GM21515 (cell line): ENCODE results near the gene STK10.
"Not testable (repeated sequence)": the region's sequence is repeated elsewhere in the genome, so short reads cannot be mapped to it uniquely, and the experiment has no call there.

ENCODE experiments used
- ATAC-seq: cut with Tn5 transposase; IDR thresholded peaks from one replicate; pipeline ENCODE4 v1.9.1; 2021; ENCODE audit not compliant: unreplicated experiment

STK10 gene

DNA sequence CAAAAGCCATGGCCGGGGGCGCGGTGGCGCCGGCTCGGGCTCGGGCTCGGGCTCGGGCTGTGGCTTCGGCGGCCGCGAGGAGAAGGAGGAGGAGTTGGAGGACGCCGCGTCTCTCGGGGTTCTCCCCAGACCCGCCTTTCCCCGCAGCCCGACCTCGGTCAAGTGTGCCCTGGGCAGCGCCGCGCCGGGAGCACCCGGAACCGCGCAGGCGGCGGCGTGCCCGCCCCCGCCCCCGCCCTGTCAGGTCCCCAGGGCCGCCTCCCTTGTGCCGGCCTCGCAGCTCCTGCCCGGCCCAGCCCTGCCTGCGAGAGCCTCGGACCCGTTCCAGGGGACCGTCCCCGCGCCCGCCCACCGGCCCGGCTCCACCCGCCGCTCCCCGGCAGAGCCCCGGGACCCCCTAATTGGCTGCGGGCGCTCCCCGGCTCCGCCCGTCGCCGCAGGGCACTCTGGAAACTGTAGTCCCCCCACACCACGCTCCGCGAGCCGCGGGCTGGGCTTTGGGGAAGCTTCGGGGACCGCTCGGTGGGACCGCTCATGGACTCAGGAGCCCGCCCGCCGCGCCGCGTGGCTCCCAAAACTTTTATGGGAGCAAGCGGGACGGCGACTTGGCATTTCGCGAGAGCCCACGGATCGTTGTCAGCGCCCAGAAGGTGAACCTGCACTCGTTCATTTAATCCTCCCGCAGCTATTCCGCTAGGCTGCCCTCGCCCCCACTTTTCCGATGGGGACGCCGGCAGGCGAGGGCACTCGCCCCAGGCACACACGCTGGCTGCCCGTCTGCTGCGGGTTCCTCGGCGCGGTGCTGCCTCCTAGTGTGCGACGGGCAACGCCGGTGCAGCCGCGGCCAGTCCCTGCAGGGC is at the start of gene STK10:
Gene STK10 (minus strand): TSS at position 192 of the 860 bp plus-strand sequence. CDS start 182 bp downstream, at position 10.
- peak; percentile 62 for ATAC-seq

DNA sequence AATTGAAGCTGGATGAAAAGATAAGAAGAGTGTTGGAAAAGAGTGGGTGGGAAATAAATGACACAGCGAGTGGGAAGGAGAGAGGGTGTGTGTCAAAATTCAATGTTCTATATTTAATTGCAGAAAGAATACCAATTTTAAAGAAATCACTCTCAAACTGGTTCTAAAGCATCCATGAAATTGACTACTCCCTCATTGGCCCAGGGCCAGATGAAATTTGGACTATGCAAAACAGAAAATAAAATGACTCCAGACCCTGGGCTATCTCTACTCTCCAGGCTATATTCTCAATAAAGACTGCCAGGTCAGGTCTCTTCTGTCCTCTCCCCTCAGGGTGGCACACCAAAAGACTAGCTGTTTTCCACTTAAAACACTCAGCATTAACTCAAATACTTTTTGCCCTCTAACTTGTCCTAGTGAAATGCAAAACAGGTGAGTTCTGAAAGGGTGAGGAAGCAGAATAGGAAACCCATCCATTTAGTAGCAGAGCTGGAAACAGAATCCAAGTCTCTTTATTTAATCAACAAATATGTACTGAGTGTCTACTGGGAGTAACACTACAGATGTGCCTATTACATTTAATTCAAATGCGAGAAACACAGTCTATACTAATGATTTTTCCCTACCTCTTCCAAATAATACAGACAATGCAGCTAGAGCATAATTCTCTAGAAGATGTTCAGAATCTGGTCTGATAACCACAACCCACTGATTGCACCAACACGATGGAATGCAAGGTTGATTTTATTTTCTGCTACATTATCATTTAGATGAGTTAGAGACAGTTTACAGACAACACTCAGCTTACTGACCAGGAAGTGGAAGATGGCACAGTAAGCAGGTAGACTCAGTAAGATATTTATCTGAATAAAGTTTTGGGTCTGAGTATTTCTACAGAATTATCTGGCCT is 48.1 kb upstream of the STK10 start:
- no peak for ATAC-seq

DNA sequence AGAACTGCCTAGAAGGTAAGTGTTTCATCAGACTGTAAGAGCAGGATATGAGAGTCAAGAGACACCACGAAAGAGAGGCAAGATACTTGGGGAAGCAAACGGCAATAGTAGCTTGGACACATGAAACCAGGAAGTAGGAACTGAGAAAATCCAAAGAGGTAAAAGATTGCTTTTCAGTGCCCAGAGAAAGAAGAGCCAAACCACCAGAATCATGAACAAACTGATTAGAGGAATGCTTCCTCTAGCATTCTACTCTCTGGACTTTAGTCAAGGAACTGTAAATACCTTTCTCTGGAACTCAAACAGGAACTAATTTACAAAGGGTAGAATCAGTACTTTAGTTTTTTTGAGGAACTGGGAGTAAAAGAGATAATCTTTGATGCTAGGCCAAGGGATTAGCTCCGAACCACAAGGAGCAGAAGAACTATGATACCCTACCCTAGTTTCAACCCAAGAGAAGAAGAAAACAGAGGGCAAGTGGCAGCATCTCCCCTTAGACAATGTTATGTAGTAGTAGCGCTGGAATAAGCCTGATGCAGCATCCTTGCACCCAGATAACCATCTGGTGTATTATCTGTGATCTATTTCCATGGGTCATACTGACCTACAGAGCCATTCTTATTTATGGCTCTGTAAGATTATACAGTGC is 47.2 kb upstream of the STK10 start:
- peak; percentile 65 for ATAC-seq

DNA sequence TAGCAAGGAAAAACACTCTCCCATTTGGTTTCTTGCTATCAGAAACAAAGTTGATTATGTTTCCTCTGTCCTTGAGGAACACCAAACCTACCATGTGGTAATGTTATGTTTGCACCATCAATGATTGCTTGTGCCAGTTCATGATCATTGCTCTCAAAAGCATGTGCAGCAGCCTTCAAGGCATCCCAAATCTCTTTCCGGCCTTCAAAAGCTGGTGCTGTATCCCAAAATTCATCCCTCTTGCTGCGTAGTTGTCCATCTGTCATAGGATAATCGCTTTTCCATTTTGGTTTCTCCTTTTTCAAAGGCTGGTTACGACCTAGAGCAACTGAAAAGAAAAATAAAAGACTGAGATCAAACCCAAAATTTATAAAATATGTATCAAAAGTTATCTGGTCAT is 46.0 kb upstream of the STK10 start:
- no peak for ATAC-seq

DNA sequence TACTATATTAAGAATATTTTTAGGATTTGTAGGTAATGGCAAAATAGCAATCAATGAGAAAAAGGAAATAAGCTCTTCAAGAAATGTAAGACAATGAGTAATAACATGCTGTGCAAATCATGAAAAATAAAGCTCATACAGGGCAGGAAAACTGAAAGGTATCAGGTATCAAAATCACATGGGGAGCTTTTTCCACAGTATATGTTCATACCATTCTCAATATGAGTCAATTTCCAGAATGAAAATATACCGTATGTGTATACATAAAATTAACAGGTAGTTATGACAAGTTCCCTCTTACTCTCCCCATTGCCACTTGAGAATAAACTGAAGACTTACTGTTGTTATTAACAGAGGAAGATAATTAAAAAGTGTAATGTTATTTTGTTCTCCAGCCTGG is 41.9 kb upstream of the STK10 start:
- no peak for ATAC-seq

DNA sequence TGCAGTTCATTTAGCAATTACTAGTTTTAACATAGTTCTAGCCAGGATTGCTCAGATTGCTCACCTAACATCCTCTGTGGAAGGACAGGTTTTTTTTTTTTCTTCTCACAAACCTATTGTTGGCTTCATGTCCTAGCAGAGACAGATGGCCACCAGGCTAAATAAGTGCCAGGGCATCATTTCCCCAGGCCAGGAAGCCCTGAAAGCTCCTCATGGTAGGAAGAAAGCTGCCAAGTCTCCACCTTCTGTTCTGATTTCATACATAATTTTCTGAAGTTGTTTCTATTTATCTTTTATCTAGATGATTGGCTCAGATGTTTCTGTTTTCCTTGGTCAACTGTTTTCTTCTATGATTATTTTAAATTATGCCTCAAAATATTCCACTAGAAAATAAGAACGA is 37.0 kb upstream of the STK10 start:
- ATAC-seq = no peak

DNA sequence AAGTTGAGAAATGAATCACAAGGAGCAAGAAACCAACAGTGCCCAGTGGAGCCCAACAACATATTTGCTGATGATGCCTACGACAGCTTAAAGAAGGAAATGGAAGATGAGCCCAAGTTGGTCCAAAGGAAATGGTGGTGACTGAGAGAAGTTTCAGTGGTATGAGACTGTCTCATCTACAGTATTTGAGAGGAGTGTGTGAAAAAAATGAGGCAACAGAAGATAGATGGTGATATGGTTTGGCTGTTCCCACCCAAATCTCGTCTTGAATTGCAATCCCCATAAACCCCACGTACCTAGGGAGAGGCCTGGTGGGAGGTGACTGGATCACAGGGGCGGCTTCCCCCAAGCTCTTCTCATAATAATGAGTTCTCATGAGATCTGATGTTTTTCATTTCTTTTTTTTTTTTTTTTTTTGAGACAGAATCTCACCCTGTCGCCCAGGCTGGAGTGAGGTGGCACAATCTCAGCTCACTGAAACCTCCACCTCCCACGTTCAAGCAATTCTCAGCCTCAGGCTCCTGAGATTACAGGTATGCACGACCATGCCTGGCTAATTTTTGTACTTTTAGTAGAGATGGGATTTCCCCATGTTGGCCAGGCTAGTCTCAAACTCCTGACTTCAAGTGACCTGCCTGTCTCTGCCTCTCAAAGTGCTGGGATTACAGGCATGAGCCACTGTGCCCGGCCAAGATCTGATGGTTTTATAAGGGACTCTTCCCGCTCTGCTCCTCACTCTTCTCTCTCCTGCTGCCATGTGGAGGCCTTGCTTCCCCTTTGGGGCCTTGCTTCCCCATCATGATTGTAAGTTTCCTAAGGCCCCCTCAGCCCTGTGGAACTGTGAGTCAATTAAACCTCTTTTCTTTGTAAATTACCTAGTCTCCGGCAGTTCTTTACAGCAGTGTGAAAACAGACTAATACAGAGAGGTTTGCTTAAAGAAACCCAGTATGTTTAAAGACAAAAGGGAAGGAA is 36.2 kb upstream of the STK10 start:
- peak; percentile 75 for ATAC-seq

DNA sequence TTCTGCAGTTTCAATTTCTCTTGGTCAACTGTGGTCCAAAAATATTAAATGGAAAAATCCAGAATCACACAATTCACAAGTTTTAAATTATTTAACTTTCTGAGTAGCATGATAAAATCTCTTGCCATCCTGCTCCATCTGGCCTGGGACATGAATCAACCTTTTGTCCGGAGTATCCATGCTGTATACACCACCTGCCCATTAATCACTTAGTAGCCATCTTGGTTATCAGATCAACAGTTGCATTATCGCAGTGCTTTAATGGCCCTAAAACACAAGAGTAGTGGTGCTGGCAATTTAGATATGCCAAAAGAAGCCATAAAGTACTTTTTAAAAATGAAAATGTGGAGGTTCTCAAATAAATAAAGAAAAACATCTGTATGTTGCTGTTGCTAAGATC is 31.3 kb upstream of the STK10 start:
- ATAC-seq = no peak

DNA sequence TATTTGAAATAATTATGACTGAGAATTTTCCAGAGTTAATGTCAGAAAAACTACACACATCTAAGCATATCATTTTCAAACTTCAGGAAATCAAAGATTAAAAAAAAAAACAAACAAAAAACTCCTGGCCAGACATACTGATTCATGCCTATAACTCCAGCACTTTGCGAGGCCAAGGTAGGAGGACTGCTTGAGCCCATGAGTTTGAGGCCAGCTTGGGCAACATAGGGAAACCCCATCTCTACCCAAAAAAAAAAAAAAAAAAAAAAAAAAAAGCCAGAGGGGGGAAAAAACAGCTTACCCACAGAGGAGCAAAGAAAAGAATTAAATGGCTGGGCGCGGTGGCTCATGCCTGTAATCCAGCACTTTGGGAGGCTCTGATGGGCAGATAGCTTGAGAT is 28.3 kb upstream of the STK10 start:
- no peak for ATAC-seq

DNA sequence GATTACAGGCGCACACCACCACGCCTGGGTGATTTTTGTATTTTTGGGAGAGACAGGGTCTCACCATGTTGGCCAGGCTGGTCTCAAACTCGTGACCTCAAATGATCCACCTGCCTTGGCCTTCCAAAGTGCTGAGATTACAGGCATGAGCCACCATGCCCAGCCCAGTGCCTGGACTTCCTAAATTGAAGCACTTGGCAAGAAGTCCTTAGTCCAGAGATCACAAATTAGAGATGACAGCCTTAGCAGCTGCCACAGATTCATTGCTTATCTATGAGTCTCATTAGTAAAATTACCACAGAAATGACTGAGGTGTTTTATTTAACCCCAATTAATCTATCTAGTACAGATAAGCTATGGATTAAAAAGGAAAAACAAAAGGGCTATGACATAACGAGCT is 25.1 kb upstream of the STK10 start:
- ATAC-seq = no peak

DNA sequence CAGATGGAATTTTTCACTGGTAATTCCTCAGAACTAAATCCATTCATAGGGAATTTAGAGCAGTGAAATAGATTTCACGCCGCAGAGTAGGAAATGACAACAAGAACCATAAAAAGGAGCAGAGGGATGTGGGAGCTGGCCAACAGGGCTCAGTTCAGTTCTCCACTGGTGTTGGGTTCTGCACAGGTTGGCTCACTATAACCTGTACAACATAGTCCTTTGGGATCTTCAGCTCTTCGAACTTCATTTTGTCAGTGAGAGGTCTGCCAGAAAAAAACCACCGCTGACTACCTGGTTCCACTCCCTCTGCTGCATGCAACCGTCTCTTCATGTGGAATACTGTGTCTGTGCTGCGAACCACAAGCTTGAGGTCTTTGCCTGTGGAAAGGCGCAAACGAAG is 23.7 kb upstream of the STK10 start:
- ATAC-seq = no peak

DNA sequence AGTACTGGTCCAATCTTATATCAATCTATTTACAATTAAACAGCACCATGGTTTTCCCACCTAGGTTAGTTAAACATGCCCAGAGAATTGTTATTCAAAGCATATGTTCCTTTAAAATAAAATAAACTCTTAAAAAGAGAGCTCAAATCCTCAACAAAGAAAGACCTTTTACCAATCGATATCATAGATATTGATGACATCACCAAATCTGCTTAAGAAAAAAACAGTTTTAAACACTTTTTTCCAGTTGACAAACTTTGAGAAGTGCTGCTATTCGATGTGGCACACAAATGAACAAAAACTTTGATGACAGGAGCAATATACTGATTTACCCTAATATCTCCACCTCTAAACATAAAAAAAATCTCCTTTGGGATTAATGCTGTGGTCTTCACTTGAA is 21.7 kb upstream of the STK10 start:
- no peak for ATAC-seq

DNA sequence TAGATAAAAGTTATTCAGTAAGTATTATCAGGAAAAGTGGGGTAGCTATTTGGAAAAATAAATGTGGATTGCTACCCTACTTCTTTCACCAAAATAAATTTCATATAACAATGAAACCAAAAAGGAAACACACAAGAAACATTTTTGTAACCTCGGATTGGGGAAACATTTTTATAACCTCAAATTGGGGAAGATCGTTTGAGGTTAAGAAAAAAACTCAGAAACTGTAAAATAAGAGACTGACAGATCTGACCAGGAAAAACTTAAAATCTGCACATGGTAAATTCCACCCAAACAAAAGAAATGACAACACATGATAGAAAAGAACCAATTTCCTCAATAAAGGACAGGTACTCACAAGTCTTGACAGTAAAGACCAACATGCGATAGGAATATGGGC is 19.5 kb upstream of the STK10 start:
- no peak for ATAC-seq

DNA sequence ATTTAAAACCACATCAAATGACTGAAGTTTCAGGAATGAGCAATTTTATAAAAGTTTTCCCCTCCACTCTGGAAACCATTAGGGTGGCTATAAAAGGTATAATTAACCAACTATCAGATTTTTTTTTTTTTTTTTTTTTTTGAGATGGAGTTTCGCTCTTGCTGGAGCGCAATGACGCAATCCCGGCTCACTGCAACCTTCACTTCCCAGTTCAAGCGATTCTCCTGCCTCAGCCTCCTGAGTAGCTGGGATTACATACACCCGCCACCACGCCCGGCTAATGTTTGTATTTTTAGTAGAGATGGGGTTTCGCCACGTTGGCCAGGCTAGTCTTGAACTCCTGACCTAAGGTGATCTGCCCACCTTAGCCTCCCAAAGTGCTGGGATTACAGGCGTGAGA is 18.0 kb upstream of the STK10 start:
- ATAC-seq = not testable (repeated sequence)

DNA sequence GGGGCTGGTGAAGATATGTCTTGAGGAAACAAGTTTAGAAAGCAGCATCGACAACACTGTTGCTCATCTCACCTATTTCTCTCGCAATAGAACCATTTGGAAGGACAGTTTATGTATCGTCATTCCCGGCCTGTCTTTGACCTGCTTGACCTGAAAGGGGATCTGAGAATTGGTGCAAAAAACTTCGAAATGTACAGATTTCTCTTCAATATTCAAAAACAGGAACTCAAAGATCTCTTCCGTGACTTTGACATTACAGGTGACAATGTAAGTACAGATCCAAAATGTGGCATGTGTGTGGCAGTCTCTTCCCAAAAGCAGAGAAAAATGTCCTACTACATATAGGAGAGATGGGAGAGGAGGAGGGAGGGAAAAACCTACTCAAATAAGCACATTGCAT is 12.5 kb upstream of the STK10 start:
- ATAC-seq = no peak

DNA sequence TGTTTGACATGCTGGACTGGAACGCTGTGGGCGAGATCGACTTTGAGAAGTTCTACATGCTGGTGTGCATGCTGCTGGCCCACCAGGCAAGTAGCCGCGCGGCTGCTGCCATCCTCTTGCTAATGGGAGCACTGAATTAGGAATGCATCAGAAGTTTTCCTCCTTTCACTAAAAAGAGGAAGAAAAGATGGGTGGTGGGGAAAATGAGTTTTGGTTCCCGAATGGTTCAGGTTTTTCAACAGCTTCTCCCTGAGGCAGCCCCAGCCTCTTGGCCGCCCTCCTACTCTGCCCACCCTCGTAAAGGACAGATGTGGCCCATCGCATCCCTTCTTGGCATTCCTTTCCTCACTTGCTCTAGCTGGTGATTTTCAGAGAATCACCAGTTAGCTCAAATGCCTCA is 11.4 kb upstream of the STK10 start:
- no peak for ATAC-seq

DNA sequence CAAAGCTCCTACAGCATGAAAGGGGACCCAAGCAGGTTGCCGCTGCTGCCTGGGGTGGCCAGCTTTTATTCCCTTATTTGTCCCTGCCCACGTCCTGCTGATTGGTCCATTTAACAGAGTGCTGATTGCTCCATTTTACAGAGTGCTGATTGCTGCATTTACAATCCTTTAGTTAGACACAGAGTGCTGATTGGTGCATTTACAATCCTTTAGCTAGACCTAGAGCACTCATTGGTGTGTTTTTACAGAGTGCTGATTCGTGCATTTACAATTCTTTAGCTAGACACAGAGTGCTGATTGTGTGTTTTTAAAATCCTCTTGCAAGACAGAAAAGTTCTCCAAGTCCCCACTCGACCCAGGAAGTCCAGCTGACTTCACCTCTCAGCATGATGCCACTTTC is 9.8 kb upstream of the STK10 start:
- not testable (repeated sequence) for ATAC-seq

DNA sequence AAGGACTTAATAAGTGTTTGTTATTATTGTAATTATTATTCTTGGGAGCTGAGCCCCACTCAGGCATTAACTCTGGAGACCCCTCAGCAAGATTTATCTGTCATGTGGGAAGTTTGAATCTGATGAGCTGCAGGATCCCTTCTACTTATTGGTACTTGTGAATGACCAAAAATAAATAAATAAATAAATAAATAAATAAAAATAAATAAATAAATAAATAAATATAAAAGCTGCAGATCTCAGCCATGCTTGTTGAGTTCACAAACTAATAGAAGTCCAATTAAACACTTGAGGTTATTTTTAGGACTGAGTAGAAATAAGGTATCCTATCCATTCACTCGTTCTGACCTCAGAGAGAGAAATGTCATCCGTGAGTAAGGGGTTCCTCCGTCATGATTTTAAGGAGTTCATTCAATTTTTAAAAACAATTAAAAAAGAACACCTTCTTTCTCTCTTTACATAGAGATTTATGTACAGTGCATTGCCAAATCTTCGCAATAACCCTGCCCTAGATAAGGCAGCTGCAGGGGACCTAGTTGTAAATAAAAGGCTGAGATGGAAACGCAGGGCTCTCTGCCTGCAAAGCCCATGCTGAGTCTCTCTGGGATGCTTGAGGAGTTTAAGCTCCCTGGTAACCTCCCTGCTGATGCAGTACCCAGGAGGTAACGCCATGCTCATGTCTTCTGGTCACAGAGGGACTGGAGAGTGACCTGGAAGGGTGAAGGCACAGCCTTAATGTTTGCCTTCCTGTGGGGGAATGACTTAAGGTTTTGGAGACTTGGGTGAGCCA is 7.2 kb upstream of the STK10 start:
- no peak for ATAC-seq

DNA sequence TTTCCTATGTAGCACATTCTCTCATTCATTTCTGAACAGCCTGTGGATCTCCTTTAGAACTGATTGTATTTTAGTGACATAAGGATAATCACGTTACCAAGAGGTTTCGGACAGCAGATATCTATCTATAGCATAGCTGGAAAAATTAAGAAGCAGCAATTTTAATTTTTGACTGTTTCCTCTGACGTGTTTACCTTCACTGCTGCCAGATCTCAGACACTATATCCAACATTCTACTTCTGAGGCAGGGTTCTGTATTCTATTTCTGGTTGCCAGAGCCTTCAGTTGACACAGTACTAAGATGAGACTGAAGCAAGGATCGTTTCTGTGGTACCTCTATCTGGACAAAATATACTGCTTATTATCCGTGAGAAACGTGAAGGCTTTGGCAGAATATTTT is 5.8 kb upstream of the STK10 start, which contains the start of gene EFCAB9:
Gene EFCAB9 (plus strand): TSS at position 301 of the 400 bp plus-strand sequence. CDS start 1 bp downstream, at position 302.
- no peak for ATAC-seq
